ENCODE measurements around the gene CMA1. TPM values are rescaled to one million over a fixed set of nuclear protein-coding genes. Genes with fewer than 3 reads are reported as not detected.
"Not testable (repeated sequence)": the region's sequence is repeated elsewhere in the genome, so short reads cannot be mapped to it uniquely, and the experiment has no call there.

The CMA1 gene, protein sequence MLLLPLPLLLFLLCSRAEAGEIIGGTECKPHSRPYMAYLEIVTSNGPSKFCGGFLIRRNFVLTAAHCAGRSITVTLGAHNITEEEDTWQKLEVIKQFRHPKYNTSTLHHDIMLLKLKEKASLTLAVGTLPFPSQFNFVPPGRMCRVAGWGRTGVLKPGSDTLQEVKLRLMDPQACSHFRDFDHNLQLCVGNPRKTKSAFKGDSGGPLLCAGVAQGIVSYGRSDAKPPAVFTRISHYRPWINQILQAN
- total RNA-seq (ENCODE audit: unreplicated experiment), result not detected
- long read RNA-seq, result 0 reads

DNA sequence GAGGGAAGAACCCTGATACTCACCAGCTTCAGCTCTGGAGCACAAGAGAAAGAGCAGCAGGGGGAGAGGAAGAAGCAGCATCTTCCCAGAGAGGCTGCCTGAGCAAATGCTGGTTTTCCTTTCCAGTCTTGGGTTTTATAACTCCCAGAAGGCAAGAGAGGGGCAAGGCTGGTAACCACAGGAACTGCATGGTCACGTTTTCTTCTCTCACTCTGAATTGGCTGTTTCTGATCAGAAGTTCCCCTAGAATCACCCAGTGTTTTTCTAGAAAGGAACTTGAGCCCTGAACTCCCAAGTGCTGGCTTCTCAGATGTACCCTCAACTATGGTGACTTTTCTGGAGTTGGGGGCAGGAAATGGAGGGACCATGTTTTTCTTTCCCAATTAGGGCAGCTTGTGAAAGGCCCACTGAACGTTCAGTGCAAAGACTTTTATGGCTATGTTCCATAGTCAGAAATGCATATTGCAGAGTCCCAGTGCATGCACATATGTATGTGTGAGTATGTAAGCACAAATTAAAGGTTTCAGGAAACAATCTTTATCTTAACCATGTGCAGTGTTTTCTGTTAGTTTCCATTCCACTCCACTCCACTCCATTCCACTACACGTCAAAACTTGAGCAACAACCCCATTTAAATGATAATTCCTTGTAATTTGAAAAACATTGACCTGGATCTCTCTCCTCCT is at the start of gene CMA1:
Gene CMA1, minus strand, starts transcription at position 111 of the 686 bp plus-strand sequence. Its CDS starts 30 bp downstream, at position 81.
- H3K27me3 Mint-ChIP-seq (ENCODE audit: unreplicated experiment), result peaks cover 7% of the 10 kb centered on the region
- no peak within 1 kb of the TSS for H3K27ac Mint-ChIP-seq (ENCODE audit: unreplicated experiment)
- DNase-seq (ENCODE audit: low spot score), result no peak
- no peaks in the 10 kb centered on the region for H3K9me3 Mint-ChIP-seq (ENCODE audit: unreplicated experiment)
- TF ChIP-seq, protein P1, sequence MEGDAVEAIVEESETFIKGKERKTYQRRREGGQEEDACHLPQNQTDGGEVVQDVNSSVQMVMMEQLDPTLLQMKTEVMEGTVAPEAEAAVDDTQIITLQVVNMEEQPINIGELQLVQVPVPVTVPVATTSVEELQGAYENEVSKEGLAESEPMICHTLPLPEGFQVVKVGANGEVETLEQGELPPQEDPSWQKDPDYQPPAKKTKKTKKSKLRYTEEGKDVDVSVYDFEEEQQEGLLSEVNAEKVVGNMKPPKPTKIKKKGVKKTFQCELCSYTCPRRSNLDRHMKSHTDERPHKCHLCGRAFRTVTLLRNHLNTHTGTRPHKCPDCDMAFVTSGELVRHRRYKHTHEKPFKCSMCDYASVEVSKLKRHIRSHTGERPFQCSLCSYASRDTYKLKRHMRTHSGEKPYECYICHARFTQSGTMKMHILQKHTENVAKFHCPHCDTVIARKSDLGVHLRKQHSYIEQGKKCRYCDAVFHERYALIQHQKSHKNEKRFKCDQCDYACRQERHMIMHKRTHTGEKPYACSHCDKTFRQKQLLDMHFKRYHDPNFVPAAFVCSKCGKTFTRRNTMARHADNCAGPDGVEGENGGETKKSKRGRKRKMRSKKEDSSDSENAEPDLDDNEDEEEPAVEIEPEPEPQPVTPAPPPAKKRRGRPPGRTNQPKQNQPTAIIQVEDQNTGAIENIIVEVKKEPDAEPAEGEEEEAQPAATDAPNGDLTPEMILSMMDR (IDR thresholded peaks at IDR 0.05; ENCODE audit: unreplicated experiment), result no peak
- no peak within 1 kb of the TSS for H3K4me3 Mint-ChIP-seq (ENCODE audit: unreplicated experiment)
- H3K4me1 Mint-ChIP-seq (ENCODE audit: unreplicated experiment), result no peaks in the 10 kb centered on the region
- H3K36me3 Mint-ChIP-seq (ENCODE audit: low read depth, unreplicated experiment), result no peaks in the 10 kb centered on the region

DNA sequence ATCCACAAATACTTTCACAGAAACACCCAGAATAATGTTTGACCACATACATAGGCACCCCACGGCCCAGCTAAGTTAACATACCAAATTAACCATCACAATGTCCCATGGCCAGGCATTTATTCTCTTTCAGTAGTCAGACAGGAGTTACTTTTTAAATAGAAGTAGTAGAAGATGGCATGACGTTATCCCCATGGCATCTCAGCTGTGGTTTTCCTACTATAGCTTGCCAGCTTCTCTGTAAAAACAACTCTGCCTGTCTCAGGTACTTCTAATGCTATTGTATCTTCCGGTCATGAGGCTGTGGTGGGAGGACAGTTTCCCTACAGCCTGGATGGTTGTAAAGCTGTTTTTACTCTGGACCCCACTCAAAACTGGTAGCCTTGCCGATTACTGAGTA is 48.7 kb upstream of the CMA1 start:
- Mint-ChIP-seq H3K4me3 (ENCODE audit: unreplicated experiment) (no peak overlapping the region), H3K9me3 (ENCODE audit: unreplicated experiment) (no peaks in the 10 kb centered on the region), H3K27ac (ENCODE audit: unreplicated experiment) (no peak overlapping the region), H3K4me1 (ENCODE audit: unreplicated experiment) (no peaks in the 10 kb centered on the region), H3K36me3 (ENCODE audit: low read depth, unreplicated experiment) (no peaks in the 10 kb centered on the region), H3K27me3 (ENCODE audit: unreplicated experiment) (no peaks in the 10 kb centered on the region)
- DNase-seq (ENCODE audit: low spot score), result no peak
- TF ChIP-seq, protein P1 (IDR thresholded peaks at IDR 0.05; ENCODE audit: unreplicated experiment), result no peak

DNA sequence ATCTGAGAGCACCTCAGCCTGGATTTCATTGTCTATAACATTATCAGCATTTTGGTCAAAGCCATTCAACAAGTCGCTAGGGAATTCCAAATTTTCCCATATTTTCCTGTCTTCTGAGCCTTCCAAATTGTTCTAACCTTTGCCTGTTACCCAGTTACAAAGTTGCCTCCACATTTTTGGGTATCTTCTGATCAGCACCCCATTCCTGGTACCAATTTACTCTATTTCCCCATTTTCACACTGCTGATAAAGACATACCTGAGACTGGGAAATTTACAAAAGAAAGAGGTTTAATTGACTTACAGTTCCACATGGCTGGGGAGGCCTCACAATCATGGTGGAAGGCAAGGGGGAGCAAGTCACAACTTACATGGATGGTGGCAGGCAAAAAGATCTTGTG is 41.0 kb upstream of the CMA1 start:
- H3K9me3 Mint-ChIP-seq (ENCODE audit: unreplicated experiment); H3K4me1 Mint-ChIP-seq (ENCODE audit: unreplicated experiment); DNase-seq (ENCODE audit: low spot score); H3K27ac Mint-ChIP-seq (ENCODE audit: unreplicated experiment); H3K4me3 Mint-ChIP-seq (ENCODE audit: unreplicated experiment); H3K36me3 Mint-ChIP-seq (ENCODE audit: low read depth, unreplicated experiment); H3K27me3 Mint-ChIP-seq (ENCODE audit: unreplicated experiment): not testable (repeated sequence)

DNA sequence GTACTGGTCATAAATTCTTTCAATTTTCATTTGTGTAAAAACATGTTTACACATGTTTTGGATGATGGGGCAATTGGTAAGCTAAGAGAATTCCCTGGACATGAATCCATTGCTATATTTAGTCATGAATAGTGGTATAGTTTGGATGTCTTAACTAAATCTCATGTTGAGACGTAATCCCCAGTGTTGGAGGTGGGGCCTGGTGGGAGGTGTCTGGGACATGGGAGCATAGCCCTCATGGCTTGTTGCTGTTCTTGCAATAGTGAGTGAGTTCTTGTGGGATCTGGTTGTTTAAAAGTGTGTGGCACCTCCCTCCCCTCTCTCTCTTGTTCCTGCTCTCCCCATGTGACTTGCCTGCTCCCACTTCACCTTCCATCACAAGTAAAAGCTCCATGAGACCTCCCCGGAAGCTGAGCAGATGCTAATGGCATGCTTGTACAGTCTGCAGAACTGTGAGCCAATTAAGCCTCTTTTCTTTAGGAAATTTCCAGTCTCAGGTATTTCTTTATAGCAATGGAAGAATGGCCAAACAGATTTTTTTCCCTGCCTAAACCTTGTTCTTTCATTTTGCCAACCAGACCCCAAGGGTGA is 34.4 kb upstream of the CMA1 start:
- H3K27ac Mint-ChIP-seq (ENCODE audit: unreplicated experiment), result no peak overlapping the region
- H3K4me3 Mint-ChIP-seq (ENCODE audit: unreplicated experiment), result no peak overlapping the region
- TF ChIP-seq, protein P1 (IDR thresholded peaks at IDR 0.05; ENCODE audit: unreplicated experiment), result no peak
- H3K4me1 Mint-ChIP-seq (ENCODE audit: unreplicated experiment), result no peaks in the 10 kb centered on the region
- no peak for DNase-seq (ENCODE audit: low spot score)
- H3K27me3 Mint-ChIP-seq (ENCODE audit: unreplicated experiment), result no peaks in the 10 kb centered on the region
- no peaks in the 10 kb centered on the region for H3K9me3 Mint-ChIP-seq (ENCODE audit: unreplicated experiment)
- no peaks in the 10 kb centered on the region for H3K36me3 Mint-ChIP-seq (ENCODE audit: low read depth, unreplicated experiment)

DNA sequence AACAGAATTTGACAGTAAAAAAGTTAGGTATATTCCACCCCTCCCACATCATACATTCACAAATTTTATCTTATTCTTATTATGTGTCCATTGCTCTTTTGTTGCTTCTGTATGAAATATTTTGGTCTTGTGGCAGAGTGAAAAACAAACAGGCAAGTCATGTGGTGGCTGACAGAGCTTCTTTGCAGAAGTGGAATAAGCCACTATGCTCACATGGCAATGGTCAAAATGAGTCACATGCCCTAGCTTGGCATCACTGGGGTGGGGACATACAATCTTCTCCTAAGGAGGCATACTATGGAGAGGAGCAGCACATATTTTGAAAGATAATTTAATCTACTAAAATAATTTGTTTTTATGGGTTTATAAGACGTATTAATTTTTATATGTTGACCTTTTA is 27.7 kb upstream of the CMA1 start:
- Mint-ChIP-seq H3K36me3 (ENCODE audit: low read depth, unreplicated experiment) (no peaks in the 10 kb centered on the region), H3K4me1 (ENCODE audit: unreplicated experiment) (no peaks in the 10 kb centered on the region), H3K9me3 (ENCODE audit: unreplicated experiment) (no peaks in the 10 kb centered on the region), H3K4me3 (ENCODE audit: unreplicated experiment) (no peak overlapping the region), H3K27ac (ENCODE audit: unreplicated experiment) (no peak overlapping the region), H3K27me3 (ENCODE audit: unreplicated experiment) (no peaks in the 10 kb centered on the region)
- TF ChIP-seq, protein P1 (IDR thresholded peaks at IDR 0.05; ENCODE audit: unreplicated experiment), result no peak
- DNase-seq (ENCODE audit: low spot score), result no peak
